HuH-7 (cell line): Measurements from ENCODE around the gene PTPN13.

ENCODE experiments used
- DNase-seq: peaks from one replicate; pipeline ENCODE4 v3.0.0; 2011; ENCODE audit warnings: low spot score

The PTPN13 gene

GRCh38 chr4:86587381-86588140, 6.6 kb upstream of the PTPN13 start:
- DNase-seq: no peak

GRCh38 chr4:86592553-86593249, 1.4 kb upstream of the PTPN13 start:
- no peak for DNase-seq

GRCh38 chr4:86594559-86595425, 677 bp downstream of the PTPN13 start:
- no peak for DNase-seq

GRCh38 chr4:86595426-86595805, 1.3 kb downstream of the PTPN13 start:
- no peak for DNase-seq

- DNase-seq: no peak
Measured at GRCh38 chr4:86596807-86597206, 2.7 kb downstream of the PTPN13 start.

- no peak for DNase-seq
Measured at GRCh38 chr4:86600007-86600653, 6.0 kb downstream of the PTPN13 start.

- no peak for DNase-seq
Measured at GRCh38 chr4:86603311-86603885, 9.3 kb downstream of the PTPN13 start.

- no peak for DNase-seq
Measured at GRCh38 chr4:86606809-86607208, 12.7 kb downstream of the PTPN13 start.

- DNase-seq: no peak
Measured at GRCh38 chr4:86608757-86609375, 14.8 kb downstream of the PTPN13 start.

- no peak for DNase-seq
Measured at GRCh38 chr4:86611757-86612156, 17.6 kb downstream of the PTPN13 start.

GRCh38 chr4:86613734-86614133, 19.6 kb downstream of the PTPN13 start:
- DNase-seq: no peak

GRCh38 chr4:86614865-86615264, 20.8 kb downstream of the PTPN13 start:
- DNase-seq: no peak

- no peak for DNase-seq
Measured at GRCh38 chr4:86615501-86615900, 21.4 kb downstream of the PTPN13 start.

- DNase-seq: no peak
Measured at GRCh38 chr4:86619656-86620055, 25.5 kb downstream of the PTPN13 start.

GRCh38 chr4:86621435-86621834, 27.3 kb downstream of the PTPN13 start:
- DNase-seq: no peak

- DNase-seq: no peak
Measured at GRCh38 chr4:86626066-86626465, 32.0 kb downstream of the PTPN13 start.

- DNase-seq: no peak
Measured at GRCh38 chr4:86627462-86628135, 33.5 kb downstream of the PTPN13 start.

GRCh38 chr4:86630629-86631028, 36.5 kb downstream of the PTPN13 start:
- DNase-seq: no peak

GRCh38 chr4:86631166-86631565, 37.1 kb downstream of the PTPN13 start:
- DNase-seq: no peak

- DNase-seq: no peak
Measured at GRCh38 chr4:86633854-86634253, 39.7 kb downstream of the PTPN13 start.

- DNase-seq: no peak
Measured at GRCh38 chr4:86640469-86640868, 46.4 kb downstream of the PTPN13 start.
